Trophoblast cell (in vitro differentiated cells and primary cell): Measurements from ENCODE around the gene TCF19.

Experiments
- DNase-seq, 2 donors: peaks; one replicate each; pipeline ENCODE4 v3.0.0-alpha.2; 2016
- H2AFZ ChIP-seq: 2 replicates; pipeline ENCODE4 v1.6.1; 2013; ENCODE audit warnings: low read length, moderate library complexity, mild to moderate bottlenecking; ENCODE audit not compliant: insufficient read depth, poor library complexity
- H2AK5ac ChIP-seq: 2 replicates; pipeline ENCODE4 v1.6.1; 2013; ENCODE audit warnings: mild to moderate bottlenecking, low read length
- H2BK120ac ChIP-seq: 2 replicates; pipeline ENCODE4 v1.6.1; 2013; ENCODE audit warnings: low read length, mild to moderate bottlenecking, moderate library complexity; ENCODE audit not compliant: insufficient read depth, poor library complexity
- H2BK12ac ChIP-seq: 2 replicates; pipeline ENCODE4 v1.6.1; 2013; ENCODE audit warnings: mild to moderate bottlenecking, low read length, moderate library complexity
- H2BK5ac ChIP-seq: 2 replicates; pipeline ENCODE4 v1.6.1; 2013; ENCODE audit warnings: low read length, low read depth, moderate library complexity, mild to moderate bottlenecking; ENCODE audit not compliant: poor library complexity
- H3K14ac ChIP-seq: 2 replicates; pipeline ENCODE4 v1.6.1; 2013; ENCODE audit warnings: mild to moderate bottlenecking, low read length
- H3K18ac ChIP-seq: 2 replicates; pipeline ENCODE4 v1.6.1; 2013; ENCODE audit warnings: mild to moderate bottlenecking, low read length
- H3K23ac ChIP-seq: 2 replicates; pipeline ENCODE4 v1.6.1; 2013; ENCODE audit warnings: low read length
- H3K27ac ChIP-seq: 2 replicates; pipeline ENCODE4 v1.5.1; 2013; ENCODE audit warnings: low read depth, mild to moderate bottlenecking, inconsistent platforms, low read length, moderate library complexity
- H3K27me3 ChIP-seq: 2 replicates; pipeline ENCODE4 v1.6.1; 2013; ENCODE audit warnings: inconsistent platforms, mild to moderate bottlenecking, low read length, moderate library complexity; ENCODE audit not compliant: insufficient read depth
- H3K36me3 ChIP-seq, 2 experiments: 1 replicate in 1 of 2; 2 replicates in 1 of 2; pipeline ENCODE4 v1.6.1; 2013; ENCODE audit warnings: low read length in 2 of 2, mild to moderate bottlenecking in 2 of 2, moderate library complexity in 1 of 2; ENCODE audit not compliant: insufficient read depth in 2 of 2, control insufficient read depth in 1 of 2
- H3K4ac ChIP-seq: 2 replicates; pipeline ENCODE4 v1.6.1; 2013; ENCODE audit warnings: low read depth, mild to moderate bottlenecking, low read length, moderate library complexity
- H3K4me1 ChIP-seq, 2 experiments: 1 replicate in 1 of 2; 2 replicates in 1 of 2; pipeline ENCODE4 v1.6.1; 2013; ENCODE audit warnings: low read length in 2 of 2, mild to moderate bottlenecking in 2 of 2, moderate library complexity in 1 of 2; ENCODE audit not compliant: insufficient read depth in 2 of 2, control insufficient read depth in 1 of 2
- H3K4me2 ChIP-seq: 2 replicates; pipeline ENCODE4 v1.6.1; 2013; ENCODE audit warnings: inconsistent platforms, mild to moderate bottlenecking, low read length, moderate library complexity
- H3K4me3 ChIP-seq: 2 replicates; pipeline ENCODE4 v1.5.1; 2013; ENCODE audit warnings: mild to moderate bottlenecking, low read depth, low read length, inconsistent platforms
- H3K79me1 ChIP-seq: one replicate; pipeline ENCODE4 v1.6.1; 2013; ENCODE audit warnings: low read length
- H3K79me2 ChIP-seq: 2 replicates; pipeline ENCODE4 v1.6.1; 2013; ENCODE audit warnings: low read length, mild to moderate bottlenecking; ENCODE audit not compliant: control insufficient read depth, insufficient read depth, poor library complexity
- H3K9ac ChIP-seq: 2 replicates; pipeline ENCODE4 v1.6.1; 2013; ENCODE audit warnings: mild to moderate bottlenecking, low read length
- H3K9me3 ChIP-seq: 2 replicates; pipeline ENCODE4 v1.6.1; 2013; ENCODE audit warnings: low read depth, mild to moderate bottlenecking, control low read depth, inconsistent platforms, low read length; ENCODE audit not compliant: insufficient read depth
- H4K12ac ChIP-seq: 2 replicates; pipeline ENCODE4 v1.6.1; 2013; ENCODE audit warnings: low read depth, mild to moderate bottlenecking, low read length, moderate library complexity
- H4K8ac ChIP-seq: 2 replicates; pipeline ENCODE4 v1.6.1; 2013; ENCODE audit warnings: low read depth, mild to moderate bottlenecking, low read length, moderate library complexity
- H4K91ac ChIP-seq: one replicate; pipeline ENCODE4 v1.6.1; 2013; ENCODE audit warnings: low read depth, mild to moderate bottlenecking, low read length, moderate library complexity
- WGBS: extraction: QIAGEN DNeasy Blood & Tissue Kit; methylation state at CpG from one replicate; pipeline ENCODE4 v1.1.7; 2013; ENCODE audit warnings: missing lambda C conversion rate; ENCODE audit not compliant: insufficient read length, insufficient coverage; ENCODE audit errors: extremely low coverage; 5-methylcytosine and 5-hydroxymethylcytosine counted together

Gene TCF19

GRCh38 chr6:31116661-31117385 lies 41.6 kb upstream of the TCF19 start:
- Histone ChIP-seq H3K18ac (no peak overlapping the region), H3K23ac (no peak overlapping the region), H4K91ac (no peak overlapping the region), H3K27ac (no peak overlapping the region), H3K9ac (no peak overlapping the region), H3K79me2 (no peaks in the 10 kb centered on the region), H3K4me3 (no peak overlapping the region), H3K4me2 (no peak overlapping the region), H4K8ac (no peak overlapping the region), H3K4ac (no peak overlapping the region), H4K12ac (no peak overlapping the region), H3K79me1 (no peaks in the 10 kb centered on the region), H2BK120ac (no peak overlapping the region), H3K4me1 (peaks cover 9 to 14% of the 10 kb centered on the region in 2 experiments), H3K9me3 (peaks cover 1% of the 10 kb centered on the region), H3K14ac (no peak overlapping the region), H2AFZ (no peak overlapping the region), H3K36me3 (no peaks in the 10 kb centered on the region), H2AK5ac (no peak overlapping the region), H3K27me3 (no peaks in the 10 kb centered on the region), H2BK5ac (no peak overlapping the region), H2BK12ac (no peak overlapping the region)
- WGBS, result no CpG with 5 or more reads among the region's 19 CpGs
- no peak for DNase-seq

GRCh38 chr6:31118178-31118577 lies 40.2 kb upstream of the TCF19 start:
- H2BK5ac ChIP-seq, result no peak overlapping the region
- peaks cover 9 to 14% of the 10 kb centered on the region in 2 experiments for H3K4me1 ChIP-seq
- no peak overlapping the region for H4K91ac ChIP-seq
- no peak overlapping the region for H3K4me2 ChIP-seq
- H3K4ac ChIP-seq, result no peak overlapping the region
- no peak overlapping the region for H3K14ac ChIP-seq
- DNase-seq, result no peak
- H2BK120ac ChIP-seq, result no peak overlapping the region
- H3K18ac ChIP-seq, result no peak overlapping the region
- H3K23ac ChIP-seq, result no peak overlapping the region
- no peaks in the 10 kb centered on the region for H3K79me1 ChIP-seq
- H3K9ac ChIP-seq, result no peak overlapping the region
- no peak overlapping the region for H3K4me3 ChIP-seq
- H3K27ac ChIP-seq, result no peak overlapping the region
- no peaks in the 10 kb centered on the region for H3K27me3 ChIP-seq
- H4K12ac ChIP-seq, result no peak overlapping the region
- H3K9me3 ChIP-seq, result peaks cover 1% of the 10 kb centered on the region
- no peak overlapping the region for H4K8ac ChIP-seq
- no peak overlapping the region for H2BK12ac ChIP-seq
- no peaks in the 10 kb centered on the region for H3K36me3 ChIP-seq
- H2AFZ ChIP-seq, result no peak overlapping the region
- H3K79me2 ChIP-seq, result no peaks in the 10 kb centered on the region
- WGBS, result no CpG with 5 or more reads among the region's 7 CpGs
- no peak overlapping the region for H2AK5ac ChIP-seq

- H3K79me2 ChIP-seq, result no peaks in the 10 kb centered on the region
- no peak within 1 kb of the TSS for H2BK120ac ChIP-seq
- peaks cover 0 to 2% of the 10 kb centered on the region in 2 experiments for H3K4me1 ChIP-seq
- H2BK12ac ChIP-seq, result no peak within 1 kb of the TSS
- H4K91ac ChIP-seq, result no peak within 1 kb of the TSS
- no peak within 1 kb of the TSS for H3K23ac ChIP-seq
- H2AK5ac ChIP-seq, result no peak within 1 kb of the TSS
- no peak within 1 kb of the TSS for H4K8ac ChIP-seq
- no peak within 1 kb of the TSS for H3K27ac ChIP-seq
- no CpG with 5 or more reads among the region's 26 CpGs for WGBS
- no peaks in the 10 kb centered on the region for H3K79me1 ChIP-seq
- H3K9ac ChIP-seq, result no peak within 1 kb of the TSS
- H2AFZ ChIP-seq, result no peak within 1 kb of the TSS
- no peak within 1 kb of the TSS for H3K14ac ChIP-seq
- H3K4me2 ChIP-seq, result no peak within 1 kb of the TSS
- no peak within 1 kb of the TSS for H3K4ac ChIP-seq
- DNase-seq, result no peak
- no peaks in the 10 kb centered on the region for H3K27me3 ChIP-seq
- no peaks in the 10 kb centered on the region for H3K36me3 ChIP-seq
- H3K9me3 ChIP-seq, result peaks cover 1% of the 10 kb centered on the region
- H4K12ac ChIP-seq, result no peak within 1 kb of the TSS
- no peak within 1 kb of the TSS for H2BK5ac ChIP-seq
- H3K4me3 ChIP-seq, result no peak within 1 kb of the TSS
- no peak within 1 kb of the TSS for H3K18ac ChIP-seq
Measured at GRCh38 chr6:31120151-31120915, 38.1 kb upstream of the TCF19 start, which contains the start of gene CDSN. Gene CDSN (minus strand): TSS chr6:31120446. CDS start chr6:31120419, 27 bp downstream.

GRCh38 chr6:31121131-31121790 lies 37.1 kb upstream of the TCF19 start:
- Histone ChIP-seq H3K79me2 (no peaks in the 10 kb centered on the region), H3K9me3 (peaks cover 1% of the 10 kb centered on the region), H3K18ac (no peak overlapping the region), H4K8ac (no peak overlapping the region), H3K79me1 (no peaks in the 10 kb centered on the region), H3K4ac (no peak overlapping the region), H3K27me3 (no peaks in the 10 kb centered on the region), H2BK12ac (no peak overlapping the region), H2AFZ (no peak overlapping the region), H3K4me1 (peaks cover 0 to 2% of the 10 kb centered on the region in 2 experiments), H3K4me2 (no peak overlapping the region), H3K36me3 (no peaks in the 10 kb centered on the region), H3K27ac (no peak overlapping the region), H3K9ac (no peak overlapping the region), H3K14ac (no peak overlapping the region), H2BK5ac (no peak overlapping the region), H4K91ac (no peak overlapping the region), H2BK120ac (no peak overlapping the region), H4K12ac (no peak overlapping the region), H3K23ac (no peak overlapping the region), H3K4me3 (no peak overlapping the region), H2AK5ac (no peak overlapping the region)
- DNase-seq, result peak in 1 of 2 donors; percentile 11
- WGBS, result no CpG with 5 or more reads among the region's 12 CpGs
